ENCODE measurements around the gene CAMSAP3.
"Not testable (repeated sequence)": the region's sequence is repeated elsewhere in the genome, so short reads cannot be mapped to it uniquely, and the experiment has no call there.

CAMSAP3 gene

DNA sequence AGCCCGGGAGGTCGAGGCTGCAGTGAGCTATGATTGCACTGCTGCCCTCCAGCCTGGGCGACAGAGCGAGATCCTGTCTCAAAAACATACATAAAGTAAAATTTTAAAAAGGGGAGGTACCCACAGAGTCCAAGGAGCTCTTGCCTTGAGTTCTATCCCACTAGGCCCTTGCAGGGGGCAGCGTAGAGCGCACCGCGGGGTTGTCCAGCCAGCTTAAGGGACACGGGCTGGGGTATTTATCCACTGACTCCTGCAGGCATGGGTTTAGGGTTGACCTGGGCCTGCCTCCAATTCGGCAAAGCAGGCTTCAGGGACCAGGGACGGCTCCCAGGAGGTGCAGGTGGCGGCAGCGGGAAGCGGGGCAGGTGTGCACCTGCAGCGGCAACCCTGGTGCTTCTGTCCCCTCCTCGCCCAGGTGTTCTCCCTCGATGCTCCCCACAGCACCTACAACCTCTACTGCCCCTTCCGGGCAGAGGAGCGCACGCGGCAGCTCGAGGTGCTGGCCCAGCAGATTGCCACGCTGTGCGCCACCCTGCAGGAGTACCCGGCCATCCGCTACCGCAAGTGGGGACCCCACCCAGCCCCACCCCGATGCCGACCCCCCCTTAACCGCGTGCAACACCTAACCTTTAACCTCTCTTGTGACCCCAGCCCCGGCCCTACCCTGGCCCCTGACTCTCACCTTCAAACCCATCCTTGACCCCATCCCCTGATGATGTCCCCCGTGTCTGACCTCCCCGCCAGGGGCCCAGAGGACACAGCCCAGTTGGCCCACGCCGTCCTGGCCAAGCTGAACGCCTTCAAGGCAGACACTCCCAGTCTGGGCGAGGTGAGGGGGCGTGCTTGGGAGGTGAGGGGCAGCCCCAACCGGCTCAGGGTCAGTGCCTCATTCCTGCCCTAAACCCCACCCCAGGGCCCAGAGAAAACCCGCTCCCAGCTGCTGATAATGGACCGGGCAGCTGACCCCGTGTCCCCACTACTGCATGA is 45.9 kb downstream of the CAMSAP3 start:
- Histone ChIP-seq H3K9me3 (no peaks in the 10 kb centered on the region), H3K4me3 (ENCODE audit: low read depth in 1 of 2, low read length in 1 of 2) (no peak overlapping the region), H3K4me1 (ENCODE audit: control insufficient read depth in 1 of 2, insufficient read depth in 1 of 2, low read depth in 1 of 2, low read length in 1 of 2) (peaks cover 65 to 73% of the 10 kb centered on the region in 2 experiments), H3K27me3 (no peaks in the 10 kb centered on the region), H3K36me3 (peaks cover 76% of the 10 kb centered on the region), H3K27ac (no peak overlapping the region)
- TF ChIP-seq CTCF (IDR thresholded peaks at IDR 0.05): no peak

- peaks cover 66 to 69% of the 10 kb centered on the region in 2 experiments for H3K4me1 ChIP-seq (ENCODE audit: control insufficient read depth in 1 of 2, insufficient read depth in 1 of 2, low read depth in 1 of 2, low read length in 1 of 2)
- peak overlapping the region; percentile 78 for H3K27ac ChIP-seq
- no peak overlapping the region for H3K4me3 ChIP-seq (ENCODE audit: low read depth in 1 of 2, low read length in 1 of 2)
- no peak for TF ChIP-seq CTCF (IDR thresholded peaks at IDR 0.05)
- H3K9me3 ChIP-seq: no peaks in the 10 kb centered on the region
- no peaks in the 10 kb centered on the region for H3K27me3 ChIP-seq
- peaks cover 85% of the 10 kb centered on the region for H3K36me3 ChIP-seq
Measured at GRCh38 chr19:7642295-7643030, 46.8 kb downstream of the CAMSAP3 start.

GRCh38 chr19:7643031-7643415 is 47.4 kb downstream of the CAMSAP3 start:
- Histone ChIP-seq H3K9me3 (no peaks in the 10 kb centered on the region), H3K4me1 (ENCODE audit: control insufficient read depth in 1 of 2, insufficient read depth in 1 of 2, low read depth in 1 of 2, low read length in 1 of 2) (peaks cover 62 to 64% of the 10 kb centered on the region in 2 experiments), H3K27me3 (no peaks in the 10 kb centered on the region), H3K36me3 (peaks cover 90% of the 10 kb centered on the region), H3K4me3 (ENCODE audit: low read depth in 1 of 2, low read length in 1 of 2) (no peak overlapping the region), H3K27ac (peak overlapping the region; percentile 78)
- no peak for TF ChIP-seq CTCF (IDR thresholded peaks at IDR 0.05)

DNA sequence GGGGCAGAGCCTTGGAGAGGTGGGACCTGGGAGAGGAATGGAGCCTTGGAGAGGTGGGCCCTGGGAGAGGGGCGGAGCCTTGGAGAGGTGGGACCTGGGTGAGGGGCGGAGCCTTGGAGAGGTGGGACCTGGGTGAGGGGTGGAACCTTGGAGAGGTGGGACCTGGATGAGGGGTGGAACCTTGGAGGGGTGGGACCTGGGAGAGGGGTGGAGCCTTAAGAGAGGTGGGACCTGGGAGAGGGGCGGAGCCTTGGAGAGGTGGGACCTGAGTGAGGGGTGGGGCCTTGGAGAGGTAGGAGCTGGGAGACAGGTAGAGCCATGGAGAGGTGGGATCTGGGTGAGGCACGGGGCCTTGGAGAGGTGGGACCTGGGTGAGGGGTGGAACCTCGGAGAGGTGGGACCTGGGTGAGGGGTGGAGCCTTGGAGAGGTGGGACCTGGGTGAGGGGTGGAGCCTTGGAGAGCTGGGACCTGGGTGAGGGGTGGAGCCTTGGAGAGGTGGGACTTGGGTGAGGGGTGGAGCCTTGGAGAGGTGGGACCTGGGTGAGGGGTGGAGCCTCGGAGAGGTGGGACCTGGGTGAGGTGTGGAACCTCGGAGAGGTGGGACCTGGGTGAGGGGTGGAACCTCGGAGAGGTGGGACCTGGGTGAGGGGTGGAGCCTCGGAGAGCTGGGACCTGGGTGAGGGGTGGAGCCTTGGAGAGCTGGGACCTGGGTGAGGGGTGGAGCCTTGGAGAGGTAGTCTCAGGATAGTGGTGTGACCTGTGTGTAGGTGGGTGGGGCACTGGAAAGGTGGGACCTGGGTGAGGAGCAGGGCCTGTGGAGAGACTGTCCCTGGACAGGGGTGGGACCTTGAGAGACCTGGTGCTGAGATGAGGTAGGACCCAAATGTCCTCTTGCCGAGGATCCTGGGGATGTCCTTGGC is 48.2 kb downstream of the CAMSAP3 start:
- Histone ChIP-seq H3K4me1 (ENCODE audit: control insufficient read depth in 1 of 2, insufficient read depth in 1 of 2, low read depth in 1 of 2, low read length in 1 of 2) (peaks cover 54 to 55% of the 10 kb centered on the region in 2 experiments), H3K27ac (peak overlapping the region; percentile 78), H3K36me3 (peaks cover 93% of the 10 kb centered on the region)
- not testable (repeated sequence) for H3K27me3 ChIP-seq; H3K4me3 ChIP-seq (ENCODE audit: low read depth in 1 of 2, low read length in 1 of 2); H3K9me3 ChIP-seq

DNA sequence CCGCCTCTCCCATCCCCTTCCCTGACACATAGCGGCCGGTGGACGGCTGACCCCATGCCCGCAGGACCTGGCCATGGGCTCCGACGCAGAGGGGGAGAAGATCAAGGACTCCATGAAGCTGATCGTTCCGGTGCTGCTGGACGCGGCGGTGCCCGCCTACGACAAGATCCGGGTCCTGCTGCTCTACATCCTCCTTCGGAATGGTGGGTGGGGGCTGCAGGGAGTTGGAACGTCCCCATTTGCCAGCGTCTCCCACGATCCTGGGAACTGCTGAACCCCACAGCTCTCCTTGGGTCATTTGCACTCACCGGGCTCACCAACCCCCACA is 48.9 kb downstream of the CAMSAP3 start:
- Histone ChIP-seq H3K9me3 (no peaks in the 10 kb centered on the region), H3K27me3 (no peaks in the 10 kb centered on the region), H3K36me3 (peaks cover 87% of the 10 kb centered on the region), H3K4me3 (ENCODE audit: low read depth in 1 of 2, low read length in 1 of 2) (no peak overlapping the region), H3K4me1 (ENCODE audit: control insufficient read depth in 1 of 2, insufficient read depth in 1 of 2, low read depth in 1 of 2, low read length in 1 of 2) (peaks cover 47 to 49% of the 10 kb centered on the region in 2 experiments), H3K27ac (peak overlapping the region; percentile 78)
- TF ChIP-seq CTCF (IDR thresholded peaks at IDR 0.05): no peak
